B cell (primary cell): ENCODE data around the gene KDM4E. TPM values are rescaled to one million over a fixed set of nuclear protein-coding genes. Genes with fewer than 3 reads are reported as not detected.
"Not testable (repeated sequence)": the region's sequence is repeated elsewhere in the genome, so short reads cannot be mapped to it uniquely, and the experiment has no call there.

Experiments
- ATAC-seq: fragments of 200-7000 bp; cut with Tn5 transposase; one replicate; pipeline ENCODE4 v1.10.0; 2021; ENCODE audit warnings: low read depth, mild to moderate bottlenecking, moderate number of reproducible peaks, moderate library complexity
- CTCF ChIA-PET: fragments of 350-600 bp; sonication (Branson Sonifier 250); formaldehyde crosslinking; loops from one replicate; lab custom pipeline; 2021; ENCODE audit warnings: antibody characterized with exemption, inconsistent platforms; lab: Charles Lee
- POLR2A ChIA-PET: fragments of 350-600 bp; sonication (Branson Sonifier 250); formaldehyde crosslinking; loops from one replicate; lab custom pipeline; 2021; ENCODE audit warnings: antibody characterized with exemption; lab: Charles Lee
- DNase-seq: peaks from one replicate; pipeline ENCODE4 v3.0.0; 2013
- H2AFZ ChIP-seq: 2 replicates; pipeline ENCODE4 v1.6.1; 2012; ENCODE audit warnings: mild to moderate bottlenecking, low read depth, low read length; ENCODE audit not compliant: insufficient read depth, poor library complexity, severe bottlenecking
- H3K27ac ChIP-seq, 2 donors: 1 replicate in 1 of 2; 2 replicates in 1 of 2; pipeline ENCODE4 v1.5.1; 2012 to 2013; ENCODE audit warnings: low read length in 2 of 2, mild to moderate bottlenecking in 2 of 2, moderate library complexity in 1 of 2
- H3K27me3 ChIP-seq, 4 experiments: fragments of 200-600 bp in 1 of 4; sonication (generic) in 1 of 4; replicated peaks in 1 of 4; 1 replicate in 2 of 4; 2 replicates in 2 of 4; pipeline versions ENCODE4 v1.6.1 to v1.7.0; 2013 to 2016; ENCODE audit warnings: low read length in 3 of 4, mild to moderate bottlenecking in 2 of 4, mixed read lengths in 1 of 4, moderate library complexity in 1 of 4; ENCODE audit not compliant: insufficient read depth in 4 of 4, control insufficient read depth in 3 of 4; ENCODE audit errors: control extremely low read depth in 1 of 4
- H3K36me3 ChIP-seq, 2 experiments: replicated peaks in 1 of 2; 1 replicate in 1 of 2; 2 replicates in 1 of 2; pipeline versions ENCODE4 v1.6.1 to v1.7.1; 2013; ENCODE audit warnings: low read length in 1 of 2; ENCODE audit not compliant: insufficient read depth in 2 of 2, control insufficient read depth in 1 of 2; ENCODE audit errors: control extremely low read depth in 1 of 2, extremely low read depth in 1 of 2
- H3K4me1 ChIP-seq, 2 donors: fragments of 200-600 bp in 1 of 2; sonication (generic) in 1 of 2; 1 replicate in 1 of 2; 2 replicates in 1 of 2; pipeline versions ENCODE4 v1.5.1 to v1.6.1; 2013 to 2017; ENCODE audit warnings: low read length in 2 of 2; ENCODE audit not compliant: control insufficient read depth in 2 of 2, insufficient read depth in 2 of 2
- H3K4me2 ChIP-seq: replicated peaks from 2 replicates; pipeline ENCODE3; 2012; ENCODE audit warnings: mild to moderate bottlenecking, low read depth, low read length; ENCODE audit not compliant: poor library complexity, severe bottlenecking
- H3K4me3 ChIP-seq, 5 experiments: fragments of 200-600 bp in 1 of 5; sonication (generic) in 1 of 5; 1 replicate in 3 of 5; 2 replicates in 2 of 5; pipeline versions ENCODE4 v1.5.1 to v1.7.0; 2011 to 2016; ENCODE audit warnings: low read length in 4 of 5, mild to moderate bottlenecking in 4 of 5, low read depth in 2 of 5, control low read depth in 1 of 5, moderate library complexity in 1 of 5; ENCODE audit not compliant: insufficient read depth in 1 of 5; ENCODE audit errors: control extremely low read depth in 1 of 5, extremely low read depth in 1 of 5
- H3K79me2 ChIP-seq: fragments of 200-600 bp; sonication (generic); one replicate; pipeline ENCODE4 v1.6.0; 2016; ENCODE audit warnings: low read length; ENCODE audit not compliant: control insufficient read depth, insufficient read depth
- H3K9ac ChIP-seq: fragments of 200-600 bp; sonication (generic); 2 replicates; pipeline ENCODE4 v1.6.1; 2017; ENCODE audit warnings: mild to moderate bottlenecking, low read length, moderate library complexity
- H3K9me3 ChIP-seq, 3 donors: one replicate each; pipeline versions ENCODE4 v1.6.1 to v1.7.1; 2013; ENCODE audit warnings: low read length in 2 of 3; ENCODE audit not compliant: control insufficient read depth in 2 of 3, insufficient read depth in 1 of 3; ENCODE audit errors: control extremely low read depth in 1 of 3
- H4K20me1 ChIP-seq: 2 replicates; pipeline ENCODE4 v1.6.0; 2012; ENCODE audit warnings: mild to moderate bottlenecking, low read length; ENCODE audit not compliant: insufficient read depth, control insufficient read depth, poor library complexity, severe bottlenecking
- H3K27ac Mint-ChIP-seq: one replicate; pipeline ENCODE4 v1.8.0; 2021; ENCODE audit warnings: mixed read lengths
- H3K27me3 Mint-ChIP-seq: one replicate; pipeline ENCODE4 v1.8.0; 2021; ENCODE audit warnings: mixed read lengths
- H3K4me1 Mint-ChIP-seq: one replicate; pipeline ENCODE4 v1.8.0; 2021; ENCODE audit warnings: mixed read lengths
- H3K4me3 Mint-ChIP-seq: one replicate; pipeline ENCODE4 v1.8.0; 2021; ENCODE audit warnings: mixed read lengths
- H3K9me3 Mint-ChIP-seq: one replicate; pipeline ENCODE4 v1.8.0; 2022; ENCODE audit warnings: mixed read lengths; ENCODE audit not compliant: insufficient read depth
- CTCF ChIP-seq: fragments of 200-600 bp; IDR thresholded peaks from one replicate; pipeline ENCODE4 v1.8.0; 2022; ENCODE audit warnings: antibody characterized with exemption, mild to moderate bottlenecking
- EZH2 ChIP-seq: IDR thresholded peaks from 2 replicates; pipeline ENCODE4 v1.6.1; 2012; ENCODE audit warnings: borderline replicate concordance, low read depth, mild to moderate bottlenecking, moderate library complexity, low read length; ENCODE audit not compliant: insufficient read depth, poor library complexity, severe bottlenecking
- WGBS: methylation state at CpG from one replicate; pipeline ENCODE4 v1.1.5; 2013; ENCODE audit warnings: missing lambda C conversion rate; ENCODE audit not compliant: insufficient coverage; 5-methylcytosine and 5-hydroxymethylcytosine counted together
- intact Hi-C: fragments of 100-400 bp; cut with micrococcal nuclease; formaldehyde crosslinking; loops from one replicate; pipeline ENCODE4 v1.10.0; 2022
- polyA plus RNA-seq: library from polyadenylated mRNA; depleted of rRNA; stranded (reverse); fragments of >200 nt; gene quantifications from 2 replicates; pipeline ENCODE4 v1.2.3, GENCODE V29; 2012
- total RNA-seq, 2 donors: library from RNA; stranded (reverse); fragments of 120-200 nt in 1 of 2; gene quantifications; 1 replicate in 1 of 2; 2 replicates in 1 of 2; pipeline versions ENCODE4 v1.2.3 to v1.2.4, GENCODE V29; 2013 to 2022

Gene KDM4E
- total and polyA plus RNA-seq, 2 donors (not counting 1 experiment from before 2014, with no cell fraction given) = not detected

GRCh38 chr11:95044010-95044409 is 19.0 kb downstream of the KDM4E start:
- CTCF ChIA-PET = interaction anchor here (1.4 kb wide), 1 partner anchor 23 kb away, joined by 3 read pairs; no protein-coding TSS in a partner anchor
- peaks cover 53% of the 10 kb centered on the region for H3K27me3 Mint-ChIP-seq

DNA sequence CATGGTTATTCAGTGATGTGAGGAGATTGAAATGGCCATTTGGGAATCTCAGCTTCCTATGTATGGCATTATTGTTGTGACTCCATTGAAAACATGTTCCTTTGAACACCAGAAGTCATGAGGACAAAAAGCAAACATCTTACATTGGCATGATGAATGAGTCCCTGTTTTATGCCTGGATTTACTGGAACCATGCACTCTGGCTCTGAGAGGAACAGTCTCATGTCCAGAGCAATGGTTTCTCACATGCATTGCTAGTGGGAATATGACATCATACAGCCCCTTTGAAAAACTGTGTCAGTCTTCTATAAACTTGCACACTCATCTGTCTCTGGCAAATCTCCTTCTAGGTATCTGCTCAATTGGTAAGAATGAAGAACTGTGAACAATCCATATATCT is 20.8 kb downstream of the KDM4E start:
- Histone ChIP-seq H3K4me3 (no peak overlapping the region), H3K27ac (no peak overlapping the region), H2AFZ (no peak overlapping the region), H3K4me2 (no peak overlapping the region), H3K9ac (no peak overlapping the region), H4K20me1 (no peaks in the 10 kb centered on the region), H3K9me3 (no peaks in the 10 kb centered on the region), H3K27me3 (peaks cover 0 to 15% (median 7%) of the 10 kb centered on the region in 4 experiments), H3K36me3 (no peaks in the 10 kb centered on the region), H3K79me2 (no peaks in the 10 kb centered on the region), H3K4me1 (no peaks in the 10 kb centered on the region)
- no peak for DNase-seq
- peaks cover 53% of the 10 kb centered on the region for H3K27me3 Mint-ChIP-seq
- no peaks in the 10 kb centered on the region for H3K9me3 Mint-ChIP-seq
- no peak for TF ChIP-seq CTCF
- TF ChIP-seq EZH2 = no peak
- H3K27ac Mint-ChIP-seq = no peak overlapping the region
- intact Hi-C loops = no loop called here
- ChIA-PET CTCF (interaction anchor here (0.6 kb wide), 1 partner anchor 1465 kb away, joined by 3 read pairs; no protein-coding TSS in a partner anchor), POLR2A (no interaction called here)
- H3K4me1 Mint-ChIP-seq = no peaks in the 10 kb centered on the region
- H3K4me3 Mint-ChIP-seq = no peak overlapping the region
- no peak for ATAC-seq

More at GRCh38 chr11:95044010-95044409, 19.0 kb downstream of the KDM4E start:
- no peaks in the 10 kb centered on the region for H3K4me1 ChIP-seq
- 100% methylated on average over 2 of the region's 4 CpGs for WGBS
- ATAC-seq = no peak
- TF ChIP-seq EZH2 (no peak), CTCF (no peak)
- Mint-ChIP-seq H3K9me3 (no peaks in the 10 kb centered on the region), H3K27ac (no peak overlapping the region), H3K4me1 (no peaks in the 10 kb centered on the region), H3K4me3 (no peak overlapping the region)
- H3K27ac ChIP-seq = no peak overlapping the region
- H3K9ac ChIP-seq = no peak overlapping the region
- peaks cover 0 to 12% (median 8%) of the 10 kb centered on the region in 4 experiments for H3K27me3 ChIP-seq
- H3K36me3 ChIP-seq = no peaks in the 10 kb centered on the region
- no peak overlapping the region for H3K4me3 ChIP-seq
- no peak for DNase-seq
- H2AFZ ChIP-seq = no peak overlapping the region
- H3K79me2 ChIP-seq = no peaks in the 10 kb centered on the region
- H4K20me1 ChIP-seq = no peaks in the 10 kb centered on the region
- intact Hi-C loops = no loop called here
- POLR2A ChIA-PET = no interaction called here
- no peaks in the 10 kb centered on the region for H3K9me3 ChIP-seq
- no peak overlapping the region for H3K4me2 ChIP-seq

GRCh38 chr11:95049122-95049521 is 24.1 kb downstream of the KDM4E start, which contains the start of gene KDM4F:
Gene KDM4F, plus strand, starts transcription at chr11:95049422.
- peaks cover 43% of the 10 kb centered on the region for H3K27me3 Mint-ChIP-seq
- H3K4me2 ChIP-seq, H3K27me3 ChIP-seq, H3K9me3 Mint-ChIP-seq, H3K27ac Mint-ChIP-seq, H3K4me3 ChIP-seq, H3K36me3 ChIP-seq, H3K79me2 ChIP-seq, H3K27ac ChIP-seq, H3K4me1 ChIP-seq, DNase-seq, CTCF ChIA-PET, H3K4me1 Mint-ChIP-seq, H3K9me3 ChIP-seq, H4K20me1 ChIP-seq, intact Hi-C loops, ATAC-seq, H3K9ac ChIP-seq, POLR2A ChIA-PET, H3K4me3 Mint-ChIP-seq, H2AFZ ChIP-seq: not testable (repeated sequence)
- WGBS = no CpG with 5 or more reads among the region's 3 CpGs
